ENCODE results near the gene NR1I2. TPM values are rescaled to one million over a fixed set of nuclear protein-coding genes. Genes with fewer than 3 reads are reported as not detected.

The NR1I2 gene
- total and polyA plus RNA-seq, 9 of the 15 experiments (the other 6 are each of a cell fraction or from before 2014, with no cell fraction given), result not detected

DNA sequence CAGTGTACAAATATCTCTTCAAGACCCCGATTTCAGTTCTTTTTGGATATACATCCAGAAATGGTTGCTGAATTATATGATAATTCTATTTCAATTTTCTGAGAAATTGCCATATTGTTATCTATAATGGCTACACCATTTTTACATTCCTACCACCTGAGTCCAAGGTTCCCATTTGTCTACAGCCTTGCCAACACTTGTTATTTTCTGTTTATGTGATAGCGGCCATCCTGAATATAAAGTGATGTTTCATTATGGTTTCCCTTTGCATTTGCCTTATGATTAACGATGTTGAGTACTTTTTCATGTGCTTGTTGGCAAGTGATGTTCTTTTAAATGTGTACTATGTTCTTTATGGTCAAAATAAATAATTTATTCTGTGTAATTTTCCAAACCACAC lies 8.5 kb downstream of the NR1I2 start:
- Histone ChIP-seq H3K4me1 (replicated peaks in 1 of 2; ENCODE audit: control insufficient read depth in 2 of 2, insufficient read depth in 2 of 2, low read length in 2 of 2) (peaks cover 6 to 8% of the 10 kb centered on the region in 2 experiments; a peak in 3 of 5 replicates), H3K27ac (ENCODE audit: extremely low read depth, low read depth, low read length) (no peak overlapping the region), H3K36me3 (ENCODE audit: control insufficient read depth, insufficient read depth, low read length) (no peaks in the 10 kb centered on the region), H3K79me2 (ENCODE audit: control insufficient read depth, insufficient read depth, low read length) (no peaks in the 10 kb centered on the region), H3K4me3 (no peak overlapping the region), H3K9me3 (replicated peaks; ENCODE audit: control insufficient read depth, insufficient read depth, low read depth, low read length) (no peaks in the 10 kb centered on the region), H4K20me1 (replicated peaks; ENCODE audit: control insufficient read depth, insufficient read depth, low read length) (no peaks in the 10 kb centered on the region), H2AFZ (ENCODE audit: low read depth, low read length) (no peak overlapping the region), H3K9me1 (ENCODE audit: control insufficient read depth, insufficient read depth, low read length) (no peaks in the 10 kb centered on the region), H3K4me2 (ENCODE audit: insufficient read depth, low read length) (no peak overlapping the region), H3K27me3 (ENCODE audit: control insufficient read depth in 2 of 2, insufficient read depth in 2 of 2, low read length in 2 of 2) (no peaks in the 10 kb centered on the region), H3K9ac (ENCODE audit: insufficient read depth in 1 of 2, low read depth in 2 of 2, low read length in 2 of 2) (no peak overlapping the region)
- intact Hi-C loops (cut with micrococcal nuclease), result no loop called here
- ATAC-seq, result no peak
- in situ Hi-C loops (cut with MboI), result no loop called here
- DNase-seq (ENCODE audit: extremely low read depth in 1 of 4, low spot score in 3 of 4), result no peak
- POLR2A ChIA-PET, result no interaction called here
- no peak for FAIRE-seq
- no TSS peak for BruUV-seq (replicated peaks)
- 48% methylated on average over 3 of the region's 3 CpGs for WGBS (ENCODE audit: insufficient coverage, low coverage, missing lambda C conversion rate)
- CTCF ChIA-PET (ENCODE audit: low intra/inter-chr PET ratio), result no interaction called here
- no peak for TF ChIP-seq HMG20B (CRISPR knock-in tag; IDR thresholded peaks at IDR 0.05)
- TF ChIP-seq, protein P1, sequence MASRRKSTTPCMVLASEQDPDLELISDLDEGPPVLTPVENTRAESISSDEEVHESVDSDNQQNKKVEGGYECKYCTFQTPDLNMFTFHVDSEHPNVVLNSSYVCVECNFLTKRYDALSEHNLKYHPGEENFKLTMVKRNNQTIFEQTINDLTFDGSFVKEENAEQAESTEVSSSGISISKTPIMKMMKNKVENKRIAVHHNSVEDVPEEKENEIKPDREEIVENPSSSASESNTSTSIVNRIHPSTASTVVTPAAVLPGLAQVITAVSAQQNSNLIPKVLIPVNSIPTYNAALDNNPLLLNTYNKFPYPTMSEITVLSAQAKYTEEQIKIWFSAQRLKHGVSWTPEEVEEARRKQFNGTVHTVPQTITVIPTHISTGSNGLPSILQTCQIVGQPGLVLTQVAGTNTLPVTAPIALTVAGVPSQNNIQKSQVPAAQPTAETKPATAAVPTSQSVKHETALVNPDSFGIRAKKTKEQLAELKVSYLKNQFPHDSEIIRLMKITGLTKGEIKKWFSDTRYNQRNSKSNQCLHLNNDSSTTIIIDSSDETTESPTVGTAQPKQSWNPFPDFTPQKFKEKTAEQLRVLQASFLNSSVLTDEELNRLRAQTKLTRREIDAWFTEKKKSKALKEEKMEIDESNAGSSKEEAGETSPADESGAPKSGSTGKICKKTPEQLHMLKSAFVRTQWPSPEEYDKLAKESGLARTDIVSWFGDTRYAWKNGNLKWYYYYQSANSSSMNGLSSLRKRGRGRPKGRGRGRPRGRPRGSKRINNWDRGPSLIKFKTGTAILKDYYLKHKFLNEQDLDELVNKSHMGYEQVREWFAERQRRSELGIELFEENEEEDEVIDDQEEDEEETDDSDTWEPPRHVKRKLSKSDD (conservative IDR thresholded peaks at IDR 0.05; ENCODE audit: low read length), result no peak
- no peak for TF ChIP-seq NFATC3 (IDR thresholded peaks at IDR 0.05)
- no peak for TF ChIP-seq U2AF1 (optimal IDR thresholded peaks at IDR 0.05; ENCODE audit: low read depth, low read length)
- TF ChIP-seq IRF2 (CRISPR knock-in tag; IDR thresholded peaks at IDR 0.05), result no peak
- TF ChIP-seq, protein P2, sequence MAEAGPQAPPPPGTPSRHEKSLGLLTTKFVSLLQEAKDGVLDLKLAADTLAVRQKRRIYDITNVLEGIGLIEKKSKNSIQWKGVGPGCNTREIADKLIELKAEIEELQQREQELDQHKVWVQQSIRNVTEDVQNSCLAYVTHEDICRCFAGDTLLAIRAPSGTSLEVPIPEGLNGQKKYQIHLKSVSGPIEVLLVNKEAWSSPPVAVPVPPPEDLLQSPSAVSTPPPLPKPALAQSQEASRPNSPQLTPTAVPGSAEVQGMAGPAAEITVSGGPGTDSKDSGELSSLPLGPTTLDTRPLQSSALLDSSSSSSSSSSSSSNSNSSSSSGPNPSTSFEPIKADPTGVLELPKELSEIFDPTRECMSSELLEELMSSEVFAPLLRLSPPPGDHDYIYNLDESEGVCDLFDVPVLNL (CRISPR knock-in tag; IDR thresholded peaks at IDR 0.05; ENCODE audit: low read depth), result no peak
- no peak for TF ChIP-seq ZNF41 (CRISPR knock-in tag; conservative IDR thresholded peaks at IDR 0.05)

Measured in K562 (cell line).